Pancreas (tissue), 10 donors: ENCODE data around the gene BCL3. TPM values are rescaled to one million over a fixed set of nuclear protein-coding genes. Genes with fewer than 3 reads are reported as not detected.
"Not testable (repeated sequence)": the region's sequence is repeated elsewhere in the genome, so short reads cannot be mapped to it uniquely, and the experiment has no call there.

Experiments used
- ATAC-seq, 4 donors: fragments of 200-7000 bp; cut with Tn5 transposase; one replicate each; pipeline versions ENCODE4 v1.8.0 to v1.9.1; 2020; ENCODE audit warnings: mild to moderate bottlenecking in 4 of 4, moderate library complexity in 4 of 4
- DNase-seq, 6 donors: peaks; one replicate each; pipeline ENCODE4 v3.0.0-alpha.2; 2020
- FAIRE-seq: peaks from 2 replicates; lab custom pipeline; 2012; peaks lifted over from hg19 to GRCh38; lab: Jason Lieb, UNC
- H3K27ac ChIP-seq, 4 donors: fragments of 200-600 bp; sonication (generic); 1 replicate in 3 of 4; 2 replicates in 1 of 4; pipeline versions ENCODE4 v1.5.0 to v1.8.0; 2020
- H3K27me3 ChIP-seq, 4 donors: fragments of 200-600 bp; one replicate each; pipeline ENCODE4 v1.8.0; 2021
- H3K36me3 ChIP-seq, 3 donors: fragments of 200-600 bp; sonication (generic) in 1 of 3; one replicate each; pipeline versions ENCODE4 v1.5.0 to v1.8.0; 2020 to 2021
- H3K4me1 ChIP-seq, 3 donors: fragments of 200-600 bp; one replicate each; pipeline ENCODE4 v1.8.0; 2021
- H3K4me3 ChIP-seq, 4 donors: fragments of 200-600 bp; sonication (generic) in 2 of 4; one replicate each; pipeline versions ENCODE4 v1.5.0 to v1.8.0; 2020 to 2021
- H3K9me3 ChIP-seq, 4 donors: fragments of 200-600 bp; one replicate each; pipeline ENCODE4 v1.8.0; 2021
- WGBS, 2 donors: extraction: QIAGEN DNeasy Blood & Tissue Kit; methylation state at CpG; one replicate each; pipeline ENCODE4 v1.1.7; 2013; 5-methylcytosine and 5-hydroxymethylcytosine counted together
- intact Hi-C, 3 donors: fragments of 100-400 bp; cut with DNase I; formaldehyde crosslinking; loops; one replicate each; pipeline versions ENCODE4 v1.11.1 to v1.14.2; 2022
- polyA plus RNA-seq, 2 donors: library from polyadenylated mRNA; stranded (reverse); fragments of 200-250 nt; gene quantifications; one replicate each; pipeline ENCODE4 v1.2.3, GENCODE V29; 2013
- total RNA-seq, 6 donors: library from RNA; stranded (reverse); fragmentation: NEBNext Ultra II Directional in 4 of 6; extraction: Animal tissue kit (Norgen Biotek cat#: 25700) in 4 of 6; gene quantifications; one replicate each; pipeline versions ENCODE4 v1.2.1 to v1.2.4, GENCODE V29; 2021 to 2023
- TF ChIP-seq, protein P1 (sequence below), 4 donors: fragments of 200-600 bp; sonication (generic) in 3 of 4; IDR thresholded peaks; one replicate each; pipeline versions ENCODE4 v1.5.0 to v1.8.0; 2021; ENCODE audit warnings: antibody characterized with exemption in 4 of 4
- donor health status: healthy with polysubstance abuse.
- donor health status: DM: no; HTN: no; CAD: no; lungs with moderate emphysema.
- donor health status: DM: no; HTN: no; CAD: no.
- donor health status: control.
- donor health status: control.
- donor health status: Bipolar disorder and iron deficiency.
- donor health status: DM: yes; HTN: yes; CAD: no.
- donor health status: DM: no; HTN: no; CAD: no.
- donor health status: DM: no; HTN: no; CAD: no.
- donor health status: DM: yes; HTN: yes; CAD: no.

The BCL3 gene
- total and polyA plus RNA-seq, 8 donors, result 13.9 to 113 (median 36.5) TPM

DNA sequence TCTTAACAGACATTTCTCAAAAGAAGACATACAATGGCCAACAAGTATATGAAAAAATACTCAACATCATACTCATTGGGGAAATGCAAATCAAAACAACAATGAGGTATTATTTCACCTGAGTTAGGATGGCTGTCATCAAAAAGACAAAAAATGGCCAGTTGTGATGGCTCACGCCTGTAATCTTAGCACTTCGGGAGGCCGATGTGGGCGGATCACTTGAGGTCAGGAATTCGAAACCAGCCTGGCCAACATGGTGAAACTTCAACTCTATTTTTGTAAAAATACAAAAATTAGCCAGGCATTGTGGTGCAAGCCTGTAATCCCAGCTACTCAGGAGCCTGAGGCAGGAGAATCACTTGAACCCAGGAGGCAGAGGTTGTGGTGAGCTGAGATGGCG lies 27.6 kb upstream of the BCL3 start:
- Histone ChIP-seq H3K4me3 (no peak overlapping the region), H3K4me1 (peaks cover 23 to 29% (median 24%) of the 10 kb centered on the region in 3 donors), H3K27me3 (no peaks in the 10 kb centered on the region), H3K27ac (no peak overlapping the region), H3K9me3 (no peaks in the 10 kb centered on the region), H3K36me3 (no peaks in the 10 kb centered on the region)
- intact Hi-C loops, result loop anchor here in 1 of 3 donors (5.0 kb wide), 1 partner anchor 46 kb away; no protein-coding TSS in a partner anchor
- WGBS, 2 donors, result 79 to 81% methylated on average over 6 of the region's 6 CpGs
- no peak for ATAC-seq
- FAIRE-seq, result no peak
- DNase-seq, result no peak
- TF ChIP-seq, protein P1, sequence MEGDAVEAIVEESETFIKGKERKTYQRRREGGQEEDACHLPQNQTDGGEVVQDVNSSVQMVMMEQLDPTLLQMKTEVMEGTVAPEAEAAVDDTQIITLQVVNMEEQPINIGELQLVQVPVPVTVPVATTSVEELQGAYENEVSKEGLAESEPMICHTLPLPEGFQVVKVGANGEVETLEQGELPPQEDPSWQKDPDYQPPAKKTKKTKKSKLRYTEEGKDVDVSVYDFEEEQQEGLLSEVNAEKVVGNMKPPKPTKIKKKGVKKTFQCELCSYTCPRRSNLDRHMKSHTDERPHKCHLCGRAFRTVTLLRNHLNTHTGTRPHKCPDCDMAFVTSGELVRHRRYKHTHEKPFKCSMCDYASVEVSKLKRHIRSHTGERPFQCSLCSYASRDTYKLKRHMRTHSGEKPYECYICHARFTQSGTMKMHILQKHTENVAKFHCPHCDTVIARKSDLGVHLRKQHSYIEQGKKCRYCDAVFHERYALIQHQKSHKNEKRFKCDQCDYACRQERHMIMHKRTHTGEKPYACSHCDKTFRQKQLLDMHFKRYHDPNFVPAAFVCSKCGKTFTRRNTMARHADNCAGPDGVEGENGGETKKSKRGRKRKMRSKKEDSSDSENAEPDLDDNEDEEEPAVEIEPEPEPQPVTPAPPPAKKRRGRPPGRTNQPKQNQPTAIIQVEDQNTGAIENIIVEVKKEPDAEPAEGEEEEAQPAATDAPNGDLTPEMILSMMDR (IDR thresholded peaks at IDR 0.05), result no peak

DNA sequence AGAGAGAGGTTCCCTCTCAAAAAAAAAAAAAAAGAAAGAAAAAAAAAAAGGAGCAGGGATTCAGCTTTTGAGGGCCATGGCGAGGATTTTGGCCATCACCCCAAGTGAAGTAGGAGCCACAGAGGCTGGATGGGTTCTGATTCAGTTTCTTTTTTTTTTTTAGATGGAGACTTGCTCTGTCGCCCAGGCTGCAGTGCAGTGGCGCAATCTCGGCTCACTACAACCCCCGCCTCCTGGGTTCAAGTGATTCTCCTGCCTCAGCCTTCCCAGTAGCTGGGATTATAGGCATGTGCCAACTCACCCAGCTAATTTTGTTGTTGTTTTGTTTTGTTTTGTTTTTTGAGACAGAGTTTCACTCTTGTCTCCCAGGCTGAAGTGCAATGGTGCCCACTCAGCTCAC lies 27.1 kb upstream of the BCL3 start:
- not testable (repeated sequence) for H3K36me3 ChIP-seq, H3K27ac ChIP-seq, DNase-seq, H3K4me3 ChIP-seq, H3K9me3 ChIP-seq, ATAC-seq, FAIRE-seq, H3K27me3 ChIP-seq
- intact Hi-C loops, result loop anchor here in 1 of 3 donors (5.0 kb wide), 1 partner anchor 46 kb away; no protein-coding TSS in a partner anchor
- peaks cover 23 to 32% (median 24%) of the 10 kb centered on the region in 3 donors for H3K4me1 ChIP-seq
- WGBS, 2 donors, result 89 to 93% methylated on average over 5 of the region's 5 CpGs

DNA sequence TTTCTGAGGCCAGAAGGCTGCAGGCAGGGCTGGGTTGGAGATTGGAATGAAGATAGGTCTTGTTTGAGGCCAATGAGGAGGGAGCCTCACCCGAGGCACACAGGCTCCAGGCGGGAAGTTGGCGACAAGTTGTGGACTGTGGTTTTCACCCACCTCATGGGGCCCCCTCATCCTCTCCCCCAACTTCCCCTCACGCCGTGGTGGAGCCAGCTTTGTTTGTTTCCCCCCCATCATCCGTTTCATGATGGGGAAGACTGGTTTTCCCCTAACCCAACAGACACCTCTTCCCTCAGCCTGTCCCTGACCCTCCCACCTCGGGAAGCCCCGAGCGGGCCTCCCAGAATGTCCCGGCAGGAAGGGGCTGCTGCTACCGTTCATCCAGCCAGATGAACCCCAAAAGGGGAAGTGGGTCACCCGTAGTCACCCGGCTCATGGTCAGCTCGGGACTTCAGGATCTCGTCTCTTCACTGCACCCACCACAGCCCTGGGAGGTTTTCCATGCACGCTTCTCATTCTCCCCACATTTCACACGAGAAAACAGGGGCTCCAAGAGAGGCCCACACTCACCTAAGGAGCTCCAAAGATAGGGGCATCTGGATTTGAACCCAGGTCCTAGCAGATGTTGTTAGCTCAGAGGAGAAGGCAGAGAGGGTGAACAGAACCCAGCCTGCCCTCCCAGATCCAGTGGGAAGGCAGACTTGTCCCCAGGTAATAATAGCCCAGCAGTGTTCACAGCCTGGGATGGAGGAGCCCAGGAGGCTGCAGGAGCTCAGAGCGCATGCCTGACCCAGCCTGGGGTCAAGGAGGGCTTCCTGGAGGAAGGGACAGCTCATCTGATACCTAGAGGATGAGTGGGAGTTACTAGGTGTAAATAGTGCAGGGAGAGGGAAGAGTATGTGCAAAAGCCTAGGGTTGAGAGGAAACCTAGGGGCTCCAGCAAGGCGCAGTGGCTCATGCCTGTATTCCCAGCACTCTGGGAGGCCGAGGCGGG lies 26.1 kb upstream of the BCL3 start:
- 71 to 74% methylated on average over 21 of the region's 21 CpGs for WGBS, 2 donors
- DNase-seq, result peak in 1 of 6 donors; percentile 58
- Histone ChIP-seq H3K27me3 (no peaks in the 10 kb centered on the region), H3K36me3 (no peaks in the 10 kb centered on the region), H3K9me3 (no peaks in the 10 kb centered on the region), H3K4me3 (no peak overlapping the region), H3K27ac (peak overlapping the region in 1 of 4 donors; percentile 3), H3K4me1 (peaks cover 21 to 32% (median 23%) of the 10 kb centered on the region in 3 donors)
- FAIRE-seq, result no peak
- intact Hi-C loops, result loop anchor here in 2 of 3 donors (2.0 to 5.0 kb wide), 2 partner anchors 45 to 50 kb away; no protein-coding TSS in a partner anchor
- TF ChIP-seq, protein P1 (IDR thresholded peaks at IDR 0.05), result no peak
- no peak for ATAC-seq

DNA sequence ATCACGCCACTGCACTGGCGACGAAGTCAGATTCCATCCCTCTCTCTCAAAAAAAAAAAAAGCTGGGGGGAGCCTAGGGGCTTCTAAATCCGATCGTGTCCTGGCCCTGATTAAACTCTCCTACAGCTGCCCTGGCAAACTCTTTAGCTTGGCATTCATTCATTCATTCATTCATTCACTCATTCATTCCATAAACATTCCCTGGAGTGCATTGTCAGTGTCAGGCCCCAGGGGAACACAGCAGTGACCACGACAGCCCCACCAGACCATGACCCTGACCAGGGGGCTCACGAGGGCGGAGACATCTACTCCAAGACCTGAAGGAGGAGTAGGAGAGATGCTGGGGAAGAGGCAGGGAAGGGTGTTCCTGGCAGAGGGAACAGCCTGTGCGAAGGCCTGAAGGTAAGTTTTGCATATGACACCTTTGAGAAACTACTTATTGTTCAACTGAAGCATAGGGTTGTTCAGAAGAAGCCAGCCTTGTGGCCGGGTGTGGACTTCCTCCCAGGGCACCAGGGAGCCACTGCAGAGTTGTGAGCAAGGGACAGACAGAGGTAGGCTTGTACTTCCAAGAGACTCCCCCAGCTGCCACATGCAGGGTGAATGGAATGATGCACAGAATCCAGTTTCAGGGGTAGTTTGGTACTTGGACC lies 25.1 kb upstream of the BCL3 start:
- WGBS, 2 donors, result 51 to 54% methylated on average over 10 of the region's 10 CpGs
- TF ChIP-seq, protein P1 (IDR thresholded peaks at IDR 0.05), result no peak
- ATAC-seq (peak in 3 of 4 donors; percentile 0 to 3 (median 2)), FAIRE-seq (no peak), DNase-seq (no peak)
- H3K27me3 ChIP-seq, result no peaks in the 10 kb centered on the region
- H3K27ac ChIP-seq, result peak overlapping the region in 1 of 4 donors; percentile 71
- H3K36me3 ChIP-seq, result no peaks in the 10 kb centered on the region
- peak overlapping the region in 1 of 4 donors; percentile 30 for H3K4me3 ChIP-seq
- no peaks in the 10 kb centered on the region for H3K9me3 ChIP-seq
- intact Hi-C loops, result loop anchor here in 2 of 3 donors (2.0 to 5.0 kb wide), 2 partner anchors 44 to 49 kb away; no protein-coding TSS in a partner anchor
- H3K4me1 ChIP-seq, result peaks cover 15 to 26% (median 18%) of the 10 kb centered on the region in 3 donors

DNA sequence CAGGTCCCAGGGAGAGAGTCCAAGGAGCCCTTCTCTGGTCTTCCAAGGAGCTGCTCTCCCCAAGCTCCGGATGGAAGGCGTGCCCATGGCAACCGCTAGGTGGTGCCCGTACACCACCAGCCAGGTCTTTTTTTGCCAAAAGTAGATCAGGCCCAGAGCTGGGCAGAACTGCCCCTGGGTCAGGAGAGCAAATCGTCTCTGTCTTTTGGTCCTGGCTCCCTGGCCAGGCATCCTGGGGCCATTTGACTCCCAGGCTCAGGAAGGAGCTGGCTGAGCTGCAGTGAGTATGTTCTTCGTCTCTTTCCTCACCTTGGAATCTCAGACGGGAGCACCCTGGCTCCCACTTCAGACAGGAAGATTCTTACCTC lies 24.6 kb upstream of the BCL3 start:
- Histone ChIP-seq H3K4me3 (peak overlapping the region in 1 of 4 donors; percentile 30), H3K9me3 (no peaks in the 10 kb centered on the region), H3K27ac (peak overlapping the region in 2 of 4 donors; percentile 71 to 78), H3K4me1 (peaks cover 14 to 24% (median 17%) of the 10 kb centered on the region in 3 donors), H3K27me3 (no peaks in the 10 kb centered on the region), H3K36me3 (no peaks in the 10 kb centered on the region)
- DNase-seq (peak; percentile 74 to 92 (median 85)), FAIRE-seq (no peak), ATAC-seq (peak; percentile 75 to 89 (median 81))
- TF ChIP-seq, protein P1 (IDR thresholded peaks at IDR 0.05), result peak; percentile 91 to 97 (median 95)
- intact Hi-C loops, result loop anchor here in 2 of 3 donors (2.0 to 5.0 kb wide), 2 partner anchors 43 to 49 kb away; no protein-coding TSS in a partner anchor
- 9 to 13% methylated on average over 7 of the region's 7 CpGs for WGBS, 2 donors
